IMR-90 (cell line): ENCODE results near the gene RAB2B. TPM values are rescaled to one million over a fixed set of nuclear protein-coding genes. Genes with fewer than 3 reads are reported as not detected.

ENCODE experiments used
- ATAC-seq: fragments of 200-7000 bp; cut with Tn5 transposase; 2 replicates; pipeline ENCODE4 v1.9.1; 2020; ENCODE audit warnings: low read depth, mild to moderate bottlenecking, moderate library complexity
- BruUV-seq: library from RNA; stranded (reverse); fragments of 400-500 nt; replicated peaks from 2 replicates; lab custom pipeline; 2021; lab: Mats Ljungman, UMichigan
- CTCF ChIA-PET: fragments of 300-600 bp; formaldehyde crosslinking; extraction: SDS; loops from one replicate; lab custom pipeline; 2021; ENCODE audit warnings: antibody characterized with exemption; lab: Yijun Ruan, JAX
- POLR2A ChIA-PET: fragments of 300-600 bp; sonication (Branson Sonifier 250); formaldehyde crosslinking; loops from one replicate; lab custom pipeline; 2022; ENCODE audit warnings: antibody characterized with exemption; ENCODE audit not compliant: unreplicated experiment; lab: Charles Lee
- DNase-seq: peaks from one replicate; pipeline ENCODE4 v3.0.0; 2013
- H2AFZ ChIP-seq: replicated peaks from 2 replicates; pipeline ENCODE3; 2013; ENCODE audit warnings: low read length, mild to moderate bottlenecking; ENCODE audit not compliant: poor library complexity
- H2AK5ac ChIP-seq: 2 replicates; pipeline ENCODE4 v1.6.1; 2013; ENCODE audit warnings: low read depth, low read length, inconsistent platforms
- H2AK9ac ChIP-seq: replicated peaks from 2 replicates; pipeline ENCODE3; 2013; ENCODE audit warnings: mild to moderate bottlenecking, low read depth, low read length, moderate library complexity; ENCODE audit not compliant: poor library complexity
- H2BK120ac ChIP-seq: 2 replicates; pipeline ENCODE4 v1.6.1; 2013; ENCODE audit warnings: low read depth, low read length, inconsistent platforms
- H2BK15ac ChIP-seq: 3 replicates; pipeline ENCODE4 v1.6.1; 2013; ENCODE audit warnings: low read depth, low read length, inconsistent platforms
- H2BK20ac ChIP-seq: 2 replicates; pipeline ENCODE4 v1.6.1; 2013; ENCODE audit warnings: low read depth, mild to moderate bottlenecking, inconsistent platforms, low read length, moderate library complexity
- H2BK5ac ChIP-seq: 2 replicates; pipeline ENCODE4 v1.6.1; 2013; ENCODE audit warnings: mild to moderate bottlenecking, low read depth, low read length, inconsistent platforms; ENCODE audit not compliant: poor library complexity, severe bottlenecking
- H3K14ac ChIP-seq: replicated peaks from 2 replicates; pipeline ENCODE4 v1.6.1; 2013; ENCODE audit warnings: low read depth, low read length, inconsistent platforms
- H3K18ac ChIP-seq: 2 replicates; pipeline ENCODE4 v1.6.1; 2013; ENCODE audit warnings: low read depth, low read length, control low read depth
- H3K23ac ChIP-seq: 2 replicates; pipeline ENCODE4 v1.6.1; 2013; ENCODE audit warnings: low read depth, low read length, inconsistent platforms
- H3K27ac ChIP-seq: 2 replicates; pipeline ENCODE4 v1.5.1; 2013; ENCODE audit warnings: mild to moderate bottlenecking, control low read depth, low read length; ENCODE audit not compliant: insufficient read depth
- H3K27me3 ChIP-seq: 2 replicates; pipeline ENCODE4 v1.6.1; 2013; ENCODE audit warnings: low read length; ENCODE audit not compliant: control insufficient read depth, insufficient read depth
- H3K36me3 ChIP-seq: 2 replicates; pipeline ENCODE4 v1.6.1; 2013; ENCODE audit warnings: low read length, mixed read lengths; ENCODE audit not compliant: control insufficient read depth, insufficient read depth
- H3K4ac ChIP-seq: 2 replicates; pipeline ENCODE4 v1.6.1; 2013; ENCODE audit warnings: low read depth, low read length, inconsistent platforms
- H3K4me1 ChIP-seq: 2 replicates; pipeline ENCODE4 v1.6.1; 2013; ENCODE audit warnings: low read length, mixed read lengths; ENCODE audit not compliant: control insufficient read depth, insufficient read depth
- H3K4me2 ChIP-seq: 2 replicates; pipeline ENCODE4 v1.6.1; 2013; ENCODE audit warnings: low read depth, mild to moderate bottlenecking, control low read depth, low read length, moderate library complexity
- H3K4me3 ChIP-seq: 2 replicates; pipeline ENCODE4 v1.5.1; 2013; ENCODE audit warnings: low read depth, mild to moderate bottlenecking, control low read depth, low read length, moderate library complexity; ENCODE audit not compliant: insufficient read depth
- H3K56ac ChIP-seq: 2 replicates; pipeline ENCODE4 v1.6.1; 2013; ENCODE audit warnings: low read length, inconsistent platforms; ENCODE audit not compliant: insufficient read depth; ENCODE audit errors: extremely low read depth
- H3K79me1 ChIP-seq, 2 experiments: 2 replicates each; pipeline ENCODE4 v1.6.1; 2013; ENCODE audit warnings: low read length in 2 of 2, inconsistent platforms in 1 of 2, low read depth in 1 of 2
- H3K9ac ChIP-seq: 2 replicates; pipeline ENCODE4 v1.6.1; 2013; ENCODE audit warnings: low read depth, low read length, control low read depth
- H3K9me1 ChIP-seq: 2 replicates; pipeline ENCODE4 v1.6.1; 2013; ENCODE audit warnings: low read length, inconsistent platforms; ENCODE audit not compliant: insufficient read depth
- H3K9me3 ChIP-seq: 2 replicates; pipeline ENCODE4 v1.6.1; 2013; ENCODE audit warnings: low read length; ENCODE audit not compliant: control insufficient read depth, insufficient read depth
- H4K20me1 ChIP-seq: 2 replicates; pipeline ENCODE4 v1.6.1; 2013; ENCODE audit warnings: low read length, inconsistent platforms; ENCODE audit not compliant: insufficient read depth
- H4K5ac ChIP-seq: 2 replicates; pipeline ENCODE4 v1.6.1; 2013; ENCODE audit warnings: mild to moderate bottlenecking, low read depth, low read length, control low read depth
- H4K8ac ChIP-seq, 2 experiments: 2 replicates each; pipeline ENCODE4 v1.6.1; 2013; ENCODE audit warnings: low read depth in 2 of 2, low read length in 2 of 2, control low read depth in 1 of 2, inconsistent platforms in 1 of 2
- H4K91ac ChIP-seq: 2 replicates; pipeline ENCODE4 v1.6.1; 2013; ENCODE audit warnings: low read depth, low read length, inconsistent platforms; ENCODE audit not compliant: insufficient read depth
- RFX5 ChIP-seq: IDR thresholded peaks from 2 replicates; pipeline ENCODE4 v1.8.0; 2012; ENCODE audit warnings: low read depth, mild to moderate bottlenecking, low read length, moderate library complexity
- dilution Hi-C: fragments of 300-500 bp; cut with HindIII; formaldehyde crosslinking; loops from one replicate; pipeline ENCODE4 v1.14.3; 2018; ENCODE audit warnings: low sequenced_read_pairs; ENCODE audit not compliant: unreplicated experiment
- in situ Hi-C: fragments of 300-500 bp; cut with MboI; formaldehyde crosslinking; loops from 3 replicates; pipeline ENCODE4 v1.14.3; 2019; ENCODE audit warnings: low sequenced_read_pairs, inconsistent platforms, mixed read lengths
- intact Hi-C: fragments of 100-400 bp; cut with micrococcal nuclease; formaldehyde crosslinking; loops from 2 replicates; pipeline ENCODE4 v1.10.0; 2022
- polyA plus RNA-seq, 3 experiments: library from polyadenylated mRNA; depleted of rRNA; stranded (reverse); fragments of >200 nt; gene quantifications; 2 replicates each; pipeline ENCODE4 v1.2.3, GENCODE V29; 2012; ENCODE audit warnings: low replicate concordance in 1 of 3
- total RNA-seq: library from RNA; depleted of rRNA; stranded (reverse); fragments of >200 nt; gene quantifications from 2 replicates; pipeline ENCODE4 v1.2.3, GENCODE V29; 2012

RAB2B gene
- total and polyA plus RNA-seq, 2 of the 4 experiments (the other 2 are of a cell fraction), result 17.1 to 26.2 TPM

- H4K8ac ChIP-seq, result no peak overlapping the region
- BruUV-seq, result no TSS peak
- H2BK20ac ChIP-seq, result no peak overlapping the region
- no peak overlapping the region for H3K27ac ChIP-seq
- no peak for DNase-seq
- ATAC-seq, result no peak
- in situ Hi-C loops (no loop called here), dilution Hi-C loops (no loop called here), intact Hi-C loops (no loop called here)
- H3K27me3 ChIP-seq, result no peaks in the 10 kb centered on the region
- no peak overlapping the region for H2BK15ac ChIP-seq
- no peak overlapping the region for H2BK120ac ChIP-seq
- peaks cover 5% of the 10 kb centered on the region for H3K4me1 ChIP-seq
- CTCF ChIA-PET, result no interaction called here
- TF ChIP-seq RFX5, result no peak
- H3K4me2 ChIP-seq, result no peak overlapping the region
- H3K9me3 ChIP-seq, result no peaks in the 10 kb centered on the region
- peaks cover 14 to 44% of the 10 kb centered on the region in 2 experiments for H3K79me1 ChIP-seq
- H4K5ac ChIP-seq, result no peak overlapping the region
- H2AFZ ChIP-seq, result no peak overlapping the region
- no peaks in the 10 kb centered on the region for H3K36me3 ChIP-seq
- no peak overlapping the region for H3K4me3 ChIP-seq
- no peak overlapping the region for H3K9ac ChIP-seq
- no peak overlapping the region for H3K14ac ChIP-seq
- no peak overlapping the region for H3K56ac ChIP-seq
- H3K23ac ChIP-seq, result no peak overlapping the region
- no peak overlapping the region for H3K4ac ChIP-seq
- no peaks in the 10 kb centered on the region for H3K9me1 ChIP-seq
- no peak overlapping the region for H4K91ac ChIP-seq
- H3K18ac ChIP-seq, result no peak overlapping the region
- H2BK5ac ChIP-seq, result no peak overlapping the region
- no peaks in the 10 kb centered on the region; the same call in 1 of the 2 replicates for H4K20me1 ChIP-seq
- H2AK5ac ChIP-seq, result no peak overlapping the region
- POLR2A ChIA-PET, result no interaction called here
- no peak overlapping the region for H2AK9ac ChIP-seq
Observed at GRCh38 chr14:21440859-21441258, 35.9 kb downstream of the RAB2B start.
